MM.1S (cell line): ENCODE measurements around the gene TMEM175.

ENCODE experiments used
- EZH2 ChIP-seq: fragments of 300-600 bp; sonication (generic); optimal IDR thresholded peaks from 2 replicates; pipeline ENCODE3; 2017; ENCODE audit warnings: low read depth, mild to moderate bottlenecking, antibody characterized with exemption, low read length, mixed read lengths
- EZH2phosphoT487 ChIP-seq: fragments of 300-600 bp; sonication (generic); IDR thresholded peaks from 2 replicates; pipeline ENCODE4 v1.6.1; 2018; ENCODE audit warnings: antibody characterized with exemption, low read length
- TF ChIP-seq, protein P1 (sequence below): fragments of 300-600 bp; sonication (generic); IDR thresholded peaks from 2 replicates; pipeline ENCODE4 v1.5.1; 2016; ENCODE audit warnings: antibody characterized with exemption, low read length, mixed read lengths

DNA sequence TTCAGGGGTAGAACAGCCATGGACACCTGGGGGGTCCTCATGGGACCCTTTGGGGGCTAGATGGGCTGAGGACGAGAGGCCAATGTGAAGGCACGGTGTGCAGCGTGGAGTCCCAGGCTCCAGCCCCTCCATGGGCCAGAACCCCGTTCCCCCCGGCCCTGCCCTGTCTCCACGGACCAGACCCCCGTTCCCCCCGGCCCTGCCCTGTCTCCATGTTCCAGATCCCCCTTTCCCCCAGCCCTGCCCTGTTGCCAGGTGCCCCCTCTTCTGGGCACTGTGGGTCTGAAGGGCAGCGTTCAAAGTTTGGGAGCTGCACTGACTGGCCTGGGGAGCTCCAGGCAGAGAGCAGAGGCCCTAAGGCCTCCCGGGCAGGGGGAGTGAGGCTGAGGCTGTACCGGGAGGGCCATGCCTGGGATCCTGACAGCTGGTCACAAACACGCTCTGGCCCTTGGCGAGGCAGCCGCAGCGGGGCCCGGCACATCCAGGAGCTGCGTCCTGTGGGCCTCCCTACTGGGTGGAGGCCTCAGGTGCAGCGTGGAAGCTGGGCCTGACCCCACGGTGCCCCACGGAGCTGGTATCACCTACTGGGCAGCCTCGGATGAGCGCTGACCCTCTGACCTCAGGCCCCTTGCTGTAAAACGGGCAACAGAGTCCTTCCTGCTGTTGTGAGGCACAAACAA lies 32.2 kb downstream of the TMEM175 start:
- TF ChIP-seq, protein P1, sequence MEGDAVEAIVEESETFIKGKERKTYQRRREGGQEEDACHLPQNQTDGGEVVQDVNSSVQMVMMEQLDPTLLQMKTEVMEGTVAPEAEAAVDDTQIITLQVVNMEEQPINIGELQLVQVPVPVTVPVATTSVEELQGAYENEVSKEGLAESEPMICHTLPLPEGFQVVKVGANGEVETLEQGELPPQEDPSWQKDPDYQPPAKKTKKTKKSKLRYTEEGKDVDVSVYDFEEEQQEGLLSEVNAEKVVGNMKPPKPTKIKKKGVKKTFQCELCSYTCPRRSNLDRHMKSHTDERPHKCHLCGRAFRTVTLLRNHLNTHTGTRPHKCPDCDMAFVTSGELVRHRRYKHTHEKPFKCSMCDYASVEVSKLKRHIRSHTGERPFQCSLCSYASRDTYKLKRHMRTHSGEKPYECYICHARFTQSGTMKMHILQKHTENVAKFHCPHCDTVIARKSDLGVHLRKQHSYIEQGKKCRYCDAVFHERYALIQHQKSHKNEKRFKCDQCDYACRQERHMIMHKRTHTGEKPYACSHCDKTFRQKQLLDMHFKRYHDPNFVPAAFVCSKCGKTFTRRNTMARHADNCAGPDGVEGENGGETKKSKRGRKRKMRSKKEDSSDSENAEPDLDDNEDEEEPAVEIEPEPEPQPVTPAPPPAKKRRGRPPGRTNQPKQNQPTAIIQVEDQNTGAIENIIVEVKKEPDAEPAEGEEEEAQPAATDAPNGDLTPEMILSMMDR, result no peak
- no peak for TF ChIP-seq EZH2phosphoT487
- TF ChIP-seq EZH2, result no peak
